Skeletal muscle tissue (tissue), 4 donors: ENCODE results near the gene ZNFX1. TPM values are rescaled to one million over a fixed set of nuclear protein-coding genes. Genes with fewer than 3 reads are reported as not detected.

Source experiments
- H3K27ac ChIP-seq: one replicate; pipeline ENCODE4 v1.7.0; 2013; ENCODE audit warnings: mild to moderate bottlenecking, low read depth, low read length, inconsistent platforms
- H3K27me3 ChIP-seq, 3 donors: one replicate each; pipeline ENCODE4 v1.7.0; 2013; ENCODE audit warnings: low read length in 3 of 3; ENCODE audit not compliant: control insufficient read depth in 3 of 3, insufficient read depth in 3 of 3
- H3K36me3 ChIP-seq, 3 donors: one replicate each; pipeline ENCODE4 v1.7.0; 2013; ENCODE audit warnings: low read length in 3 of 3; ENCODE audit not compliant: control insufficient read depth in 3 of 3, insufficient read depth in 3 of 3
- H3K4me1 ChIP-seq, 3 donors: one replicate each; pipeline ENCODE4 v1.7.0; 2013; ENCODE audit warnings: low read length in 3 of 3, mild to moderate bottlenecking in 3 of 3; ENCODE audit not compliant: control insufficient read depth in 3 of 3, insufficient read depth in 3 of 3
- H3K4me3 ChIP-seq, 3 donors: one replicate each; pipeline ENCODE4 v1.7.0; 2013; ENCODE audit warnings: low read length in 3 of 3
- H3K9ac ChIP-seq, 3 donors: one replicate each; pipeline ENCODE4 v1.7.0; 2013; ENCODE audit warnings: low read length in 3 of 3, mild to moderate bottlenecking in 3 of 3, moderate library complexity in 2 of 3, low read depth in 1 of 3
- H3K9me3 ChIP-seq, 3 donors: one replicate each; pipeline ENCODE4 v1.7.0; 2013; ENCODE audit warnings: low read length in 3 of 3; ENCODE audit not compliant: control insufficient read depth in 3 of 3
- total RNA-seq: library from RNA; depleted of rRNA; stranded (reverse); fragments of >200 nt; gene quantifications from one replicate; pipeline ENCODE4 v1.2.3, GENCODE V29; 2014
- donor health status: Osteomylitis.

The ZNFX1 gene
- total RNA-seq, 1 donor from 2014 or later, result 13.6 TPM

- Histone ChIP-seq H3K9ac (no peak overlapping the region), H3K27ac (peak overlapping the region; percentile 1), H3K9me3 (no peaks in the 10 kb centered on the region), H3K36me3 (peaks cover 26 to 44% (median 26%) of the 10 kb centered on the region in 3 donors), H3K4me1 (peaks cover 23 to 42% (median 34%) of the 10 kb centered on the region in 3 donors), H3K4me3 (no peak overlapping the region), H3K27me3 (no peaks in the 10 kb centered on the region)
Measured at GRCh38 chr20:49275216-49275615, 2.6 kb downstream of the ZNFX1 start.

DNA sequence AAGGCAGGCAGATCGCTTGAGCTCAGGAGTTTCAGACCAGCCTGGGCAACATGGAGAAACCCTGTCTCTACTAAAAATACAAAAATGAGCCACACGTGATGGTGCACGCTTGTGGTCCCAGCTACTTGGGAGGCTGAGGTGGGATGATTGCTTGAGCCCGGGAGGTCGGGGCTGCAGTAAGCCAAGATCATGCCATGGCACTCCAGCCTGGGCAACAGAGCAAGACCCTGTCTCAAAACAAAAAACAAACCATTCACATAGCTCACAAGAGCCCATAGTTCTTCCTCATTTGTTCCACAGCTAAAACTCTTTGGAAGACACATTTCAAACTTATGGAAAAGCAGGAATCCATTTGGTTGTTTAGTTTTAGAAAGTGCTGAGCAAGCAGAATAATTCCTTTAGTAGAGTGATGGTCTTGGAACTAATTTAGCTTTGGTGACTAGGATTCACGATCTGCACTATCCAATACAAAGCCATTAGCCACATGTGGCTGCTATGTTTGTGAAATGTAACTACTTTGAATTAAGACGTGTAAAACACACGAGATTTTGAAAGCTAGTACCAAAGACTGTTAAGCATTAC, 4.1 kb downstream of the ZNFX1 start:
- Histone ChIP-seq H3K36me3 (peaks cover 27 to 42% (median 30%) of the 10 kb centered on the region in 3 donors), H3K4me1 (peaks cover 16 to 36% (median 33%) of the 10 kb centered on the region in 3 donors)

DNA sequence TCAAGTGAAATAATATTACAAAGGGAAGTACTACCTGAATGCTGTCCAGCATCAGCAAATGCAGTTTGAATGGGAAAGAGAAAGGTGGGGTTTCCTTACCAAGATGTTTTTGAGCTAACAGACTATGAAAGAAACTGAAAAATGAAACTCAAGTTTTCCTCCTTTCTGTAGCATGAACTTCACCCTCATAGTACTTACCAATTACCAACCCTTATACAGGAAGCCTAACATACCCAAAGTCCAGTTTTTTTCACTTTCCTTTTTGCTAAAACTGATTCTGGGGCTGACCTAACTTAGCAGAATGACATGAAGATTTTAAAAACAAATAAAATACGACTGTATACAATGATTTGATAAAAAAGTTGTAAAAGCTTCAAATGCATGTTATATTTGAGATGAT, 5.2 kb downstream of the ZNFX1 start:
- Histone ChIP-seq H3K27me3 (no peaks in the 10 kb centered on the region), H3K9me3 (no peaks in the 10 kb centered on the region), H3K9ac (no peak overlapping the region), H3K27ac (no peak overlapping the region), H3K4me3 (no peak overlapping the region), H3K36me3 (peaks cover 27 to 43% (median 31%) of the 10 kb centered on the region in 3 donors), H3K4me1 (peaks cover 16 to 38% (median 33%) of the 10 kb centered on the region in 3 donors)

More for the DNA sequence above, 4.1 kb downstream of the ZNFX1 start:
- H3K4me3 ChIP-seq, result no peak overlapping the region
- H3K9ac ChIP-seq, result no peak overlapping the region
- no peak overlapping the region for H3K27ac ChIP-seq
- no peaks in the 10 kb centered on the region for H3K27me3 ChIP-seq
- no peaks in the 10 kb centered on the region for H3K9me3 ChIP-seq

- Histone ChIP-seq H3K4me3 (no peak overlapping the region), H3K9me3 (no peaks in the 10 kb centered on the region), H3K27me3 (no peaks in the 10 kb centered on the region), H3K4me1 (peaks cover 15 to 26% (median 24%) of the 10 kb centered on the region in 3 donors), H3K27ac (no peak overlapping the region), H3K36me3 (peaks cover 30 to 47% (median 32%) of the 10 kb centered on the region in 3 donors), H3K9ac (no peak overlapping the region)
Measured at GRCh38 chr20:49270736-49271135, 7.1 kb downstream of the ZNFX1 start.

DNA sequence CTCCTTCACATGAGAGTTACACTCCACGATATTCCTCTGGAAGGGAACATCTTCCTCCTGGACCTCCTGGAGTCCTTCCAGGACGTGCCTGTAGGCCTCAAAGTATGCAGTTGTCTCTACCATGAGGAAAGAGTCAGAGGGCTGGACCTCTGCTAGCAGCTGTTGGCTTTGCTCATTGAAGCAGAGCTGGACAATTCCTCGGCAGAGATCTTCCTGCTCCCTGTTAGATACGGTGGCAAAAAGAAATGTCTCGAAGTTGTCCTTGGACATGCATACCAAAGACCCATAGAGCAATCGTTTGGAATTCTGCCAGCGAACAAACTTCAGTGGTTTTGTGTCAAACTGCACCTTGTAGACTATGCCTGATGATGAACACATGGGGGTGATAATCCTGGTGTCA, 7.7 kb downstream of the ZNFX1 start:
- Histone ChIP-seq H3K9ac (no peak overlapping the region), H3K27me3 (no peaks in the 10 kb centered on the region), H3K4me1 (peaks cover 10 to 20% (median 19%) of the 10 kb centered on the region in 3 donors), H3K36me3 (peaks cover 29 to 48% (median 33%) of the 10 kb centered on the region in 3 donors), H3K9me3 (no peaks in the 10 kb centered on the region), H3K27ac (no peak overlapping the region), H3K4me3 (no peak overlapping the region)

- Histone ChIP-seq H3K4me1 (peaks cover 9 to 19% (median 18%) of the 10 kb centered on the region in 3 donors), H3K4me3 (peak overlapping the region in 1 of 3 donors; percentile 14), H3K27ac (no peak overlapping the region), H3K9me3 (no peaks in the 10 kb centered on the region), H3K9ac (no peak overlapping the region), H3K27me3 (no peaks in the 10 kb centered on the region), H3K36me3 (peaks cover 35 to 53% (median 42%) of the 10 kb centered on the region in 3 donors)
Measured at GRCh38 chr20:49268600-49269365, 9.1 kb downstream of the ZNFX1 start.

DNA sequence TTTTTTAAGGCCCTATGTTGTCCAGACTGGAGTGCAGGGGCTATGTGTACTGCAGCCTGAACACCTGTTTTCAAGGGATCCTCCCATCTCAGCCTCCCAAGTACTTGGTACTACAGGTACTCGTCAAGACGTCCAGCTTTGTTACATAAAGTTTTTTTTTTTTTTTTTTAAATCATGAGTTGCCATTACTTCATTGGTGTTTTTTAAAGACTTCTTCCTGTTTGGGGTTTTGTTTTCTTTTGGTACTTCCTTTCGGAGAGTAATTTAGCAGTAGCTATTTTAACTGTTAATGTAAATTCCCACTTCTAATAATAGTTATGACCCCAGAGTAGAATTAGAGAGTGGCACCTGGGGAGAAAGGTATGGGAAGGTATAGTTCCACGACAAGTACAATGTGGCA, 10.5 kb downstream of the ZNFX1 start:
- H3K9ac ChIP-seq, result no peak overlapping the region
- no peak overlapping the region for H3K4me3 ChIP-seq
- no peaks in the 10 kb centered on the region for H3K9me3 ChIP-seq
- no peaks in the 10 kb centered on the region for H3K27me3 ChIP-seq
- H3K36me3 ChIP-seq, result peaks cover 40 to 57% (median 51%) of the 10 kb centered on the region in 3 donors
- peaks cover 9 to 17% (median 15%) of the 10 kb centered on the region in 3 donors for H3K4me1 ChIP-seq
- no peak overlapping the region for H3K27ac ChIP-seq

GRCh38 chr20:49262444-49262843, 15.4 kb downstream of the ZNFX1 start:
- no peaks in the 10 kb centered on the region for H3K4me1 ChIP-seq
- H3K9me3 ChIP-seq, result no peaks in the 10 kb centered on the region
- H3K4me3 ChIP-seq, result no peak overlapping the region
- H3K36me3 ChIP-seq, result peaks cover 40 to 69% (median 50%) of the 10 kb centered on the region in 3 donors
- H3K27ac ChIP-seq, result no peak overlapping the region
- H3K9ac ChIP-seq, result no peak overlapping the region
- H3K27me3 ChIP-seq, result no peaks in the 10 kb centered on the region

DNA sequence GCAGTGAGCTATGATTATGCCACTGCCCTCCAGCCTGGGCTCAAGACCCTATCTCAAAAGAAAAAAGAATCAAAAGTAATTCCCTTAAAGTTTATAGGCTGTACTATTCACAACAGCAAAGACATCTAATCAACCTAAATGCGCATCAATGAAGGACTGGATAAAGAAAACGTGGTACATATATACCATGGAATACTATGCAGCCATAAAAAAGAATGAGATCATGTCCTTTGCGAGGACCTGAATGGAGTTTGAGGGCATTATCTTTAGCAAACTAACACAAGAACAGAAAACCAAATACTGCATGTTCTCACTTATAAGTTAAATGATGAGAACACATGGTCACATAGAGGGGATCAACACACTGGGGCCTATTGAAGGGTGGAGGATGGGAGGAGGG, 16.7 kb downstream of the ZNFX1 start:
- Histone ChIP-seq H3K4me1 (no peaks in the 10 kb centered on the region), H3K4me3 (no peak overlapping the region), H3K27ac (no peak overlapping the region), H3K27me3 (no peaks in the 10 kb centered on the region), H3K36me3 (peaks cover 53 to 82% (median 62%) of the 10 kb centered on the region in 3 donors), H3K9ac (no peak overlapping the region), H3K9me3 (no peaks in the 10 kb centered on the region)

GRCh38 chr20:49260218-49260617, 17.6 kb downstream of the ZNFX1 start:
- Histone ChIP-seq H3K9me3 (no peaks in the 10 kb centered on the region), H3K9ac (no peak overlapping the region), H3K36me3 (peaks cover 59 to 85% (median 66%) of the 10 kb centered on the region in 3 donors), H3K27me3 (no peaks in the 10 kb centered on the region), H3K27ac (no peak overlapping the region), H3K4me1 (no peaks in the 10 kb centered on the region), H3K4me3 (no peak overlapping the region)
